ENCODE results near the gene PCDH15. TPM values are rescaled to one million over a fixed set of nuclear protein-coding genes. Genes with fewer than 3 reads are reported as not detected.

Gene PCDH15
- polyA plus RNA-seq, 1 of the 3 experiments (the other 2 are of a cell fraction): 0.03 TPM

DNA sequence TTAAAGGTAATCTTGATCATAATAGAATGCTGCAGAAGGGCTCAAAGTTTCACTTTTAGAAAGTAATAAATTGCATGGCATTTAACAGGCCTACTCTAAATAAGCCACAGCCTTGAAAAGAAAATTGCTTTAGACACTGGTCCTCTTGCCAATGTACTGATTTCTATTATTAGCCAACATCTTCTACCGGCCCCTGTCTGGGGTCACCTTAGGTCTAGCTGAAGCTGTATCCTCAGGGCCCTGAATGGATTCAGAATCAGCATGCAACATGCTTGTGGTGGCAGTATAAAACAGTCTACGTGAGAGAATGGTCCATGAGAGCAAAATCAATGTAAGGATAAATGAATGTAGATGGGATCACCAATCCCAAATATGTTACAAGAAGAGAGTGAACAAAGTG is 541.9 kb downstream of the PCDH15 start:
- Histone ChIP-seq H3K9ac (no peak overlapping the region), H3K27me3 (ENCODE audit: insufficient read depth) (no peaks in the 10 kb centered on the region), H3K27ac (ENCODE audit: low read depth in 2 of 2, low read length in 1 of 2) (no peak overlapping the region), H2AFZ (ENCODE audit: low read depth) (no peak overlapping the region), H3K9me3 (no peaks in the 10 kb centered on the region), H3K4me1 (ENCODE audit: control insufficient read depth in 1 of 2, insufficient read depth in 2 of 2, low read depth in 1 of 2, low read length in 1 of 2) (no peaks in the 10 kb centered on the region), H3K79me2 (ENCODE audit: insufficient read depth) (no peaks in the 10 kb centered on the region), H4K20me1 (ENCODE audit: insufficient read depth) (no peaks in the 10 kb centered on the region), H3K36me3 (replicated peaks in 1 of 2; ENCODE audit: control insufficient read depth in 1 of 2, insufficient read depth in 2 of 2, low read length in 1 of 2) (no peaks in the 10 kb centered on the region), H3K9me2 (no peaks in the 10 kb centered on the region), H3K4me2 (no peak overlapping the region), H3K4me3 (ENCODE audit: low read depth in 2 of 2, low read length in 1 of 2) (no peak overlapping the region), H3F3A (replicated peaks; ENCODE audit: insufficient read depth) (no peaks in the 10 kb centered on the region)
- DNase-seq: no peak
- POLR2A ChIA-PET: no interaction called here
- TF ChIP-seq, protein P1, sequence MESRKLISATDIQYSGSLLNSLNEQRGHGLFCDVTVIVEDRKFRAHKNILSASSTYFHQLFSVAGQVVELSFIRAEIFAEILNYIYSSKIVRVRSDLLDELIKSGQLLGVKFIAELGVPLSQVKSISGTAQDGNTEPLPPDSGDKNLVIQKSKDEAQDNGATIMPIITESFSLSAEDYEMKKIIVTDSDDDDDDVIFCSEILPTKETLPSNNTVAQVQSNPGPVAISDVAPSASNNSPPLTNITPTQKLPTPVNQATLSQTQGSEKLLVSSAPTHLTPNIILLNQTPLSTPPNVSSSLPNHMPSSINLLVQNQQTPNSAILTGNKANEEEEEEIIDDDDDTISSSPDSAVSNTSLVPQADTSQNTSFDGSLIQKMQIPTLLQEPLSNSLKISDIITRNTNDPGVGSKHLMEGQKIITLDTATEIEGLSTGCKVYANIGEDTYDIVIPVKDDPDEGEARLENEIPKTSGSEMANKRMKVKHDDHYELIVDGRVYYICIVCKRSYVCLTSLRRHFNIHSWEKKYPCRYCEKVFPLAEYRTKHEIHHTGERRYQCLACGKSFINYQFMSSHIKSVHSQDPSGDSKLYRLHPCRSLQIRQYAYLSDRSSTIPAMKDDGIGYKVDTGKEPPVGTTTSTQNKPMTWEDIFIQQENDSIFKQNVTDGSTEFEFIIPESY (IDR thresholded peaks at IDR 0.05; ENCODE audit: borderline replicate concordance, low read depth): no peak
- TF ChIP-seq NFIC (IDR thresholded peaks at IDR 0.05; ENCODE audit: borderline replicate concordance): no peak
- CTCF ChIA-PET: no interaction called here
- 30% methylated on average over 2 of the region's 2 CpGs for WGBS (ENCODE audit: low lambda C conversion rate)

DNA sequence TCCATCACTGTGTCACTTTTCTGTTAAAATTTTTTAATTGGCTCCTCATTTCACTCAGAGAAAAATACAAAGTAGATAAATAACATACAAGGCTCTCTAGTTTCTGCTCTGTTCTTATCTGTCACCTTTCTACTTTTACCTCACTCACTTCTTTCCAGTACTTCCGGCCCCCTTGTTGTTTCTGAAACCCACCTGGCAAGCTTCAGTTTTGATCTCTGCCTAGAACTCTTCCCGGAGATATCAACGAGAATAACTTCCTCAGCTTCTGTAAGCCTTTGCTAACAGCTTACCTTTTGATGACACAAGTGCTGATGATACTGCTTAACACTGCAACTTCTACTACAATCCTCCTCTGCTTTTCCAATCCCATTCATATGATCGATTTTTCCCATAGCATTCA is 566.2 kb downstream of the PCDH15 start:
- Histone ChIP-seq H3F3A (replicated peaks; ENCODE audit: insufficient read depth) (no peaks in the 10 kb centered on the region), H3K9me2 (no peaks in the 10 kb centered on the region), H3K4me2 (no peak overlapping the region), H3K9ac (no peak overlapping the region), H3K27me3 (ENCODE audit: insufficient read depth) (no peaks in the 10 kb centered on the region), H3K9me3 (no peaks in the 10 kb centered on the region), H3K27ac (ENCODE audit: low read depth in 2 of 2, low read length in 1 of 2) (no peak overlapping the region), H3K4me3 (ENCODE audit: low read depth in 2 of 2, low read length in 1 of 2) (no peak overlapping the region), H3K4me1 (ENCODE audit: control insufficient read depth in 1 of 2, insufficient read depth in 2 of 2, low read depth in 1 of 2, low read length in 1 of 2) (no peaks in the 10 kb centered on the region), H3K79me2 (ENCODE audit: insufficient read depth) (no peaks in the 10 kb centered on the region), H2AFZ (ENCODE audit: low read depth) (no peak overlapping the region), H4K20me1 (ENCODE audit: insufficient read depth) (no peaks in the 10 kb centered on the region), H3K36me3 (replicated peaks in 1 of 2; ENCODE audit: control insufficient read depth in 1 of 2, insufficient read depth in 2 of 2, low read length in 1 of 2) (no peaks in the 10 kb centered on the region)
- CTCF ChIA-PET: no interaction called here
- POLR2A ChIA-PET: no interaction called here
- TF ChIP-seq NRF1 (IDR thresholded peaks at IDR 0.05; ENCODE audit: low read depth, low read length) (no peak), EZH2phosphoT487 (IDR thresholded peaks at IDR 0.05; ENCODE audit: borderline replicate concordance, low read depth) (no peak), EP300 (IDR thresholded peaks at IDR 0.05; ENCODE audit: borderline replicate concordance in 1 of 2, low read depth in 1 of 2, low read length in 1 of 2) (no peak), RAD21 (IDR thresholded peaks at IDR 0.05; ENCODE audit: low read length) (no peak), GATA2 (CRISPR knock-in tag; IDR thresholded peaks at IDR 0.05) (no peak), POLR2AphosphoS5 (IDR thresholded peaks at IDR 0.05; ENCODE audit: low read depth, low read length) (no peak), TAF1 (IDR thresholded peaks at IDR 0.05; ENCODE audit: borderline replicate concordance, low read depth, low read length) (no peak), TCF12 (IDR thresholded peaks at IDR 0.05) (no peak), RCOR1 (IDR thresholded peaks at IDR 0.05; ENCODE audit: low read length) (no peak), TEAD4 (IDR thresholded peaks at IDR 0.05; ENCODE audit: borderline replicate concordance, insufficient read depth) (no peak), FOSL2 (IDR thresholded peaks at IDR 0.05; ENCODE audit: borderline replicate concordance, low read depth) (no peak), YY1 (IDR thresholded peaks at IDR 0.05; ENCODE audit: low read depth) (no peak), JUND (IDR thresholded peaks at IDR 0.05) (no peak)
- TF ChIP-seq, protein P2, sequence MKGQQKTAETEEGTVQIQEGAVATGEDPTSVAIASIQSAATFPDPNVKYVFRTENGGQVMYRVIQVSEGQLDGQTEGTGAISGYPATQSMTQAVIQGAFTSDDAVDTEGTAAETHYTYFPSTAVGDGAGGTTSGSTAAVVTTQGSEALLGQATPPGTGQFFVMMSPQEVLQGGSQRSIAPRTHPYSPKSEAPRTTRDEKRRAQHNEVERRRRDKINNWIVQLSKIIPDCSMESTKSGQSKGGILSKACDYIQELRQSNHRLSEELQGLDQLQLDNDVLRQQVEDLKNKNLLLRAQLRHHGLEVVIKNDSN (IDR thresholded peaks at IDR 0.05; ENCODE audit: borderline replicate concordance, low read depth): no peak
- TF ChIP-seq, protein P3, sequence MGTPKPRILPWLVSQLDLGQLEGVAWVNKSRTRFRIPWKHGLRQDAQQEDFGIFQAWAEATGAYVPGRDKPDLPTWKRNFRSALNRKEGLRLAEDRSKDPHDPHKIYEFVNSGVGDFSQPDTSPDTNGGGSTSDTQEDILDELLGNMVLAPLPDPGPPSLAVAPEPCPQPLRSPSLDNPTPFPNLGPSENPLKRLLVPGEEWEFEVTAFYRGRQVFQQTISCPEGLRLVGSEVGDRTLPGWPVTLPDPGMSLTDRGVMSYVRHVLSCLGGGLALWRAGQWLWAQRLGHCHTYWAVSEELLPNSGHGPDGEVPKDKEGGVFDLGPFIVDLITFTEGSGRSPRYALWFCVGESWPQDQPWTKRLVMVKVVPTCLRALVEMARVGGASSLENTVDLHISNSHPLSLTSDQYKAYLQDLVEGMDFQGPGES (IDR thresholded peaks at IDR 0.05; ENCODE audit: low read depth, low read length): no peak
- TF ChIP-seq, protein P1 (IDR thresholded peaks at IDR 0.05; ENCODE audit: borderline replicate concordance, low read depth): no peak
- TF ChIP-seq, protein P4, sequence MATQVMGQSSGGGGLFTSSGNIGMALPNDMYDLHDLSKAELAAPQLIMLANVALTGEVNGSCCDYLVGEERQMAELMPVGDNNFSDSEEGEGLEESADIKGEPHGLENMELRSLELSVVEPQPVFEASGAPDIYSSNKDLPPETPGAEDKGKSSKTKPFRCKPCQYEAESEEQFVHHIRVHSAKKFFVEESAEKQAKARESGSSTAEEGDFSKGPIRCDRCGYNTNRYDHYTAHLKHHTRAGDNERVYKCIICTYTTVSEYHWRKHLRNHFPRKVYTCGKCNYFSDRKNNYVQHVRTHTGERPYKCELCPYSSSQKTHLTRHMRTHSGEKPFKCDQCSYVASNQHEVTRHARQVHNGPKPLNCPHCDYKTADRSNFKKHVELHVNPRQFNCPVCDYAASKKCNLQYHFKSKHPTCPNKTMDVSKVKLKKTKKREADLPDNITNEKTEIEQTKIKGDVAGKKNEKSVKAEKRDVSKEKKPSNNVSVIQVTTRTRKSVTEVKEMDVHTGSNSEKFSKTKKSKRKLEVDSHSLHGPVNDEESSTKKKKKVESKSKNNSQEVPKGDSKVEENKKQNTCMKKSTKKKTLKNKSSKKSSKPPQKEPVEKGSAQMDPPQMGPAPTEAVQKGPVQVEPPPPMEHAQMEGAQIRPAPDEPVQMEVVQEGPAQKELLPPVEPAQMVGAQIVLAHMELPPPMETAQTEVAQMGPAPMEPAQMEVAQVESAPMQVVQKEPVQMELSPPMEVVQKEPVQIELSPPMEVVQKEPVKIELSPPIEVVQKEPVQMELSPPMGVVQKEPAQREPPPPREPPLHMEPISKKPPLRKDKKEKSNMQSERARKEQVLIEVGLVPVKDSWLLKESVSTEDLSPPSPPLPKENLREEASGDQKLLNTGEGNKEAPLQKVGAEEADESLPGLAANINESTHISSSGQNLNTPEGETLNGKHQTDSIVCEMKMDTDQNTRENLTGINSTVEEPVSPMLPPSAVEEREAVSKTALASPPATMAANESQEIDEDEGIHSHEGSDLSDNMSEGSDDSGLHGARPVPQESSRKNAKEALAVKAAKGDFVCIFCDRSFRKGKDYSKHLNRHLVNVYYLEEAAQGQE (IDR thresholded peaks at IDR 0.05; ENCODE audit: low read depth, low read length): no peak
- DNase-seq: no peak
- WGBS (ENCODE audit: low lambda C conversion rate): 28% methylated on average over 4 of the region's 4 CpGs
